ENCODE measurements around the gene MAST2.

Gene MAST2

DNA sequence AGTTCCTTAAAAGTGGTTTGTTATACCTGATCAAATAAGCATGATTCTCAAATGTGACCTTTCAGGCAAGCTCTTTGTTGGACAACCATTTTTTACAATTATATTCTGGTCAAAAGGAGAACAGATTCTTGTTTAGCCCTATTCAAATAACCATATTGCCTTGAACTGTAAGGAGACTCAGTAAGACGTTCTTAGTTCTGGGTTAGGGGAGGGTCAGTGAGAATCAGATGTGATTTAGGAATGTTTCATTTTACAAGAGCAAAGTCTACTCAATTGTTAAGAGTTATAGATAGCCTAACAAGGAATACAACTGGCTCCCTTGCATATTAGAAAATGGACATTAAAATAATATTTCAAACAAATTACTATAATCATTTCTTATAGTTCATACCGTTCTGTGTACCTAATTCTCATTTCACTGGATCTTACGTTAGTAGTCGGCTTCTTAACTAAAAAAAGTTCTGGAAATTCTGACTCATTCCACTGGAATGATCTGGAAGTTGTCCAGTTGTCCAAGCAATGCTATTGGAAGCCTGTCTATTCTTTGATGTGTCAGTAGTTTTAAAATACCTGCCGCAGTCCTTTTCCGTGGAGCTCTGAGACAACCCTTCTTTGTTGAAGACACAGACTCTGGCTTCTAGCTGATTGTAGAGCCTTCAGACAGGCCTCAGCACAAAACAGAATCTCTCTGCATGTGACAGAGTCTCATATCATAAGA lies 88.8 kb downstream of the MAST2 start:
- no peak for TF ChIP-seq CTCF (IDR thresholded peaks at IDR 0.05)
- Histone ChIP-seq H3K9me3 (no peaks in the 10 kb centered on the region), H3K4me1 (peaks cover 0 to 25% (median 8%) of the 10 kb centered on the region in 4 donors), H3K27ac (peak overlapping the region; percentile 54 to 76), H3K27me3 (no peaks in the 10 kb centered on the region), H3K36me3 (no peaks in the 10 kb centered on the region), H3K4me3 (no peak overlapping the region)
- no peak for DNase-seq
- intact Hi-C loops (cut with DNase I; ENCODE audit: low total_unique reads) = no loop called here

DNA sequence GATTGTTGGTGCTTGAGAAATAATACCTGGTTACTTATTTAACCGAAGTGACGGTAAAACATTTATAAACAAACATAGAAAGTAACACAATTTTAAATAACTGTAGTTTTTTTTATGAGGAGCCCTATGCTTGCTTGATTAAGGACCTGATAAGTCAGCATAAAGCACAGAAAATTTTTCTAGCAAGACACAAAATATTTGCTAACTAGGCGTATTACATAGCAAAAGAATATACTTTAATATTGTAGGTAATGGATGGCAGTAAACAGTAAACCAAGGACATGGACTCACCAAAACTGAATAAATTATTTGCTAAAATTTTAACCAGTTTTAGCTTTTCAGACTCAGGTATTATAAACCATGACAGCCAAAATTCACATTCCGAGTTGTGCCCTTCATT lies 90.9 kb downstream of the MAST2 start:
- DNase-seq = no peak
- Histone ChIP-seq H3K4me1 (peaks cover 0 to 25% (median 7%) of the 10 kb centered on the region in 4 donors), H3K9me3 (no peaks in the 10 kb centered on the region), H3K4me3 (no peak overlapping the region), H3K27ac (no peak overlapping the region), H3K36me3 (no peaks in the 10 kb centered on the region), H3K27me3 (no peaks in the 10 kb centered on the region)
- no peak for TF ChIP-seq CTCF (IDR thresholded peaks at IDR 0.05)
- intact Hi-C loops (cut with DNase I; ENCODE audit: low total_unique reads) = no loop called here

DNA sequence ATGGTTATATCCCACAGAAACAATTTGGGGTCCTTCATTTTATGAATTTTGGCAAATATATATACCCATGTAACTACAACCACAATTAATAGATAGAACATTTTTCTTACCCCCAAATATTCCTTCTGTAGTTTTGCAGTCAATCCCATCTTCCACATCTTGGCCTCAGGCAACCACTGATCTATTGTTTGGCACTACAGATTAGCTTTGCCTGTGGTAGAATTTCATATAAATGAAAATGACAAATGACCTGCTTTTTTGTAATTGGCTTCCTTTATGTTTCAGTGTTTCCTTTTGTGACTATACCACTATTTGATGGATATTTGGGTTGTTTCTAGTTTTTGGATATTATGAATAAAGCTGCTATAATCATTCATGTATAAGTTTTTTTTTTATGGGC lies 91.5 kb downstream of the MAST2 start:
- no peak for DNase-seq
- Histone ChIP-seq H3K27ac (no peak overlapping the region), H3K36me3 (no peaks in the 10 kb centered on the region), H3K9me3 (no peaks in the 10 kb centered on the region), H3K27me3 (no peaks in the 10 kb centered on the region), H3K4me1 (peaks cover 0 to 25% (median 7%) of the 10 kb centered on the region in 4 donors), H3K4me3 (no peak overlapping the region)
- intact Hi-C loops (cut with DNase I; ENCODE audit: low total_unique reads) = no loop called here
- no peak for TF ChIP-seq CTCF (IDR thresholded peaks at IDR 0.05)

GRCh38 chr1:45895406-45895805 lies 92.0 kb downstream of the MAST2 start:
- Histone ChIP-seq H3K4me1 (peaks cover 0 to 25% (median 7%) of the 10 kb centered on the region in 4 donors), H3K27ac (no peak overlapping the region), H3K9me3 (no peaks in the 10 kb centered on the region), H3K36me3 (no peaks in the 10 kb centered on the region), H3K4me3 (no peak overlapping the region), H3K27me3 (no peaks in the 10 kb centered on the region)
- no peak for DNase-seq
- no peak for TF ChIP-seq CTCF (IDR thresholded peaks at IDR 0.05)
- intact Hi-C loops (cut with DNase I; ENCODE audit: low total_unique reads) = no loop called here

DNA sequence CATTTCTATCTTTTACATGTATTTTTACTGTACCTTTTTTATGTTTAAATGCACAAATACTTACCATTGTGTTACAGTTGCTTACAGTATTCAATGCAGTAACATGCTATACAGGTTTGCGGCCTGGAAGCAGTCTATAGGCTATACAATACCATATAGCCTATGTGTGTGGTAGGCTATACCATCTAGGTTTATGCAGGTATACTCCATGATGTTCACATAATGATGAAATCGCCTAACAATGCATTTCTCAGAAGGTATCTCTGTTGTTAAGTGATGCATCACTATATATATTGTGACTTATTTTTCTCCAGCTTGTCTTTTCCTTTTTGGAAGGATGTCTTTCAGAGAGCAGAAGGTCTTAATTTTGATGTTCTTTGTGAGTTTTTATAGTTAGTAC lies 103.5 kb downstream of the MAST2 start:
- H3K4me1 ChIP-seq = no peaks in the 10 kb centered on the region
- no peak overlapping the region for H3K4me3 ChIP-seq
- no peaks in the 10 kb centered on the region for H3K36me3 ChIP-seq
- no peaks in the 10 kb centered on the region for H3K27me3 ChIP-seq
- no peak for TF ChIP-seq CTCF (IDR thresholded peaks at IDR 0.05)
- intact Hi-C loops (cut with DNase I; ENCODE audit: low total_unique reads) = no loop called here
- no peak overlapping the region for H3K27ac ChIP-seq
- no peak for DNase-seq
- no peaks in the 10 kb centered on the region for H3K9me3 ChIP-seq

Measured in tibial artery (tissue), 4 donors.